Sigmoid colon (tissue), 7 donors: Measurements from ENCODE around the gene ZNF320. TPM values are rescaled to one million over a fixed set of nuclear protein-coding genes. Genes with fewer than 3 reads are reported as not detected.
"Not testable (repeated sequence)": the region's sequence is repeated elsewhere in the genome, so short reads cannot be mapped to it uniquely, and the experiment has no call there.

Source experiments
- DNase-seq: peaks from one replicate; pipeline ENCODE4 v3.0.0-alpha.2; 2019
- H3K27ac ChIP-seq, 4 donors: fragments of 200-600 bp; sonication (generic); one replicate each; pipeline ENCODE4 v1.5.1; 2016 to 2019; ENCODE audit warnings: mild to moderate bottlenecking in 1 of 4
- H3K27me3 ChIP-seq, 3 donors: fragments of 200-600 bp; sonication (generic); one replicate each; pipeline ENCODE4 v1.5.1; 2019; ENCODE audit warnings: mild to moderate bottlenecking in 1 of 3
- H3K36me3 ChIP-seq, 4 donors: fragments of 200-600 bp; sonication (generic); one replicate each; pipeline ENCODE4 v1.5.1; 2016 to 2019
- H3K4me1 ChIP-seq, 4 donors: fragments of 200-600 bp; sonication (generic); one replicate each; pipeline ENCODE4 v1.5.1; 2017 to 2019
- H3K4me3 ChIP-seq, 4 donors: fragments of 200-600 bp; sonication (generic); one replicate each; pipeline ENCODE4 v1.5.1; 2017 to 2019; ENCODE audit warnings: mild to moderate bottlenecking in 2 of 4, moderate library complexity in 1 of 4
- H3K9me3 ChIP-seq, 4 donors: fragments of 200-600 bp in 3 of 4; sonication (generic) in 3 of 4; one replicate each; pipeline versions ENCODE4 v1.5.1 to v1.6.1; 2013 to 2019
- CTCF ChIP-seq, 4 experiments: fragments of 450-650 bp in 3 of 4; fragments of 200-600 bp in 1 of 4; IDR thresholded peaks; one replicate each; pipeline ENCODE4 v1.5.1; 2016 to 2019; ENCODE audit warnings: antibody characterized with exemption in 4 of 4, mild to moderate bottlenecking in 3 of 4, moderate library complexity in 2 of 4
- EP300 ChIP-seq, 4 donors: sonication (generic); formaldehyde crosslinking; IDR thresholded peaks; one replicate each; pipeline ENCODE4 v1.6.1; 2017; ENCODE audit warnings: antibody characterized with exemption in 4 of 4
- POLR2A ChIP-seq, 2 donors: fragments of 450-650 bp; IDR thresholded peaks; one replicate each; pipeline ENCODE4 v1.6.1; 2016; ENCODE audit warnings: antibody characterized with exemption in 2 of 2, mild to moderate bottlenecking in 2 of 2, moderate library complexity in 2 of 2
- POLR2AphosphoS5 ChIP-seq, 4 donors: sonication (generic); formaldehyde crosslinking; IDR thresholded peaks; one replicate each; pipeline ENCODE4 v1.6.1; 2017; ENCODE audit warnings: antibody characterized with exemption in 4 of 4
- WGBS, 2 donors: extraction: QIAGEN DNeasy Blood & Tissue Kit; methylation state at CpG; one replicate each; pipeline ENCODE4 v1.1.7; 2013; 5-methylcytosine and 5-hydroxymethylcytosine counted together
- intact Hi-C: fragments of 100-400 bp; cut with DNase I; formaldehyde crosslinking; loops from one replicate; pipeline ENCODE4 v1.15.1; 2023
- polyA plus RNA-seq, 3 donors: library from polyadenylated mRNA; stranded (reverse); fragments of 200-250 nt; gene quantifications; one replicate each; pipeline ENCODE4 v1.2.3, GENCODE V29; 2013
- total RNA-seq, 4 donors: library from RNA; depleted of rRNA; stranded (reverse); fragments of >200 nt; gene quantifications; one replicate each; pipeline ENCODE4 v1.1.0, GENCODE V29; 2016
- donor health status: healthy with polysubstance abuse.
- donor health status: Bipolar disorder and iron deficiency.
- donor health status: healthy.

The ZNF320 gene
- total and polyA plus RNA-seq, 7 donors: 1.4 to 21.8 (median 9.0) TPM

- 13 to 39% methylated on average over 5 of the region's 5 CpGs for WGBS, 2 donors
- no peak for TF ChIP-seq CTCF (IDR thresholded peaks at IDR 0.05)
- no peak for TF ChIP-seq POLR2A (IDR thresholded peaks at IDR 0.05)
- TF ChIP-seq EP300 (IDR thresholded peaks at IDR 0.05): no peak
- TF ChIP-seq POLR2AphosphoS5 (IDR thresholded peaks at IDR 0.05): no peak
- intact Hi-C loops: no loop called here
- H3K4me3 ChIP-seq: no peak overlapping the region
- H3K27me3 ChIP-seq: no peaks in the 10 kb centered on the region
- H3K4me1 ChIP-seq: peaks cover 0 to 13% (median 8%) of the 10 kb centered on the region in 4 donors
- H3K36me3 ChIP-seq: no peaks in the 10 kb centered on the region
- no peak overlapping the region for H3K27ac ChIP-seq
- DNase-seq: no peak
- no peaks in the 10 kb centered on the region for H3K9me3 ChIP-seq
Measured at GRCh38 chr19:52938761-52939160, 41.3 kb upstream of the ZNF320 start.

GRCh38 chr19:52936954-52937325 is 39.5 kb upstream of the ZNF320 start:
- Histone ChIP-seq H3K4me3 (no peak overlapping the region), H3K36me3 (no peaks in the 10 kb centered on the region), H3K4me1 (peaks cover 0 to 4% (median 1%) of the 10 kb centered on the region in 4 donors), H3K9me3 (no peaks in the 10 kb centered on the region), H3K27me3 (no peaks in the 10 kb centered on the region), H3K27ac (no peak overlapping the region)
- WGBS, 2 donors: 34 to 66% methylated on average over 7 of the region's 7 CpGs
- intact Hi-C loops: no loop called here
- no peak for TF ChIP-seq CTCF (IDR thresholded peaks at IDR 0.05)
- no peak for TF ChIP-seq EP300 (IDR thresholded peaks at IDR 0.05)
- no peak for TF ChIP-seq POLR2AphosphoS5 (IDR thresholded peaks at IDR 0.05)
- no peak for TF ChIP-seq POLR2A (IDR thresholded peaks at IDR 0.05)
- peak; percentile 29 for DNase-seq

- no peaks in the 10 kb centered on the region for H3K36me3 ChIP-seq
- no peak overlapping the region for H3K27ac ChIP-seq
- intact Hi-C loops: no loop called here
- H3K4me3 ChIP-seq: no peak overlapping the region
- no peaks in the 10 kb centered on the region for H3K27me3 ChIP-seq
- 24 to 42% methylated on average over 12 of the region's 12 CpGs for WGBS, 2 donors
- TF ChIP-seq CTCF (IDR thresholded peaks at IDR 0.05) (no peak), POLR2A (IDR thresholded peaks at IDR 0.05) (no peak), POLR2AphosphoS5 (IDR thresholded peaks at IDR 0.05) (no peak), EP300 (IDR thresholded peaks at IDR 0.05) (no peak)
- no peaks in the 10 kb centered on the region for H3K9me3 ChIP-seq
- peak; percentile 19 for DNase-seq
- H3K4me1 ChIP-seq: peaks cover 0 to 2% (median under 1%) of the 10 kb centered on the region in 4 donors
Measured at GRCh38 chr19:52936151-52936953, 38.9 kb upstream of the ZNF320 start.

DNA sequence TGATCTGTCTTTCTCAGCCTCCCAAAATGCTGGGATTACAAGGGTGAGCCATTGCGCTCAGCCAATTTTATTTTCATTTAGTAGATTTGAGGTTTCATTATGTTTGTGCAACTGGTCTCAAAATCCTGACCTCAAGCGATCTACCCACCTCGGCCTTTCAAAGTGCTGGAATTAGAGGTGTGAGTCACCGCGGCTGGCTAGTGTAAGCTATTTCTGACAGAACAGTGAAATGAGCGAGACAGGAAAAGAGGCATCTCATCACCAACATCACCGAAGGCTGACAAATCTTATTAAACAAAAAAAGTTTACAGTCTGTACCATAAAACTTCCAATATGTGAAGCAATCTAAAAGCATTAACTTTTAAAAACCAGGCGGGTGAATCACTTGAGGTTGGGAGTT is 38.0 kb upstream of the ZNF320 start:
- H3K4me1 ChIP-seq: no peaks in the 10 kb centered on the region
- no peak overlapping the region for H3K27ac ChIP-seq
- no peaks in the 10 kb centered on the region for H3K9me3 ChIP-seq
- peak; percentile 28 for DNase-seq
- H3K36me3 ChIP-seq: no peaks in the 10 kb centered on the region
- WGBS, 2 donors: 31 to 61% methylated on average over 8 of the region's 8 CpGs
- no peaks in the 10 kb centered on the region for H3K27me3 ChIP-seq
- H3K4me3 ChIP-seq: no peak overlapping the region
- intact Hi-C loops: no loop called here
- no peak for TF ChIP-seq POLR2A (IDR thresholded peaks at IDR 0.05)
- TF ChIP-seq CTCF (IDR thresholded peaks at IDR 0.05): no peak
- TF ChIP-seq POLR2AphosphoS5 (IDR thresholded peaks at IDR 0.05): no peak
- no peak for TF ChIP-seq EP300 (IDR thresholded peaks at IDR 0.05)

DNA sequence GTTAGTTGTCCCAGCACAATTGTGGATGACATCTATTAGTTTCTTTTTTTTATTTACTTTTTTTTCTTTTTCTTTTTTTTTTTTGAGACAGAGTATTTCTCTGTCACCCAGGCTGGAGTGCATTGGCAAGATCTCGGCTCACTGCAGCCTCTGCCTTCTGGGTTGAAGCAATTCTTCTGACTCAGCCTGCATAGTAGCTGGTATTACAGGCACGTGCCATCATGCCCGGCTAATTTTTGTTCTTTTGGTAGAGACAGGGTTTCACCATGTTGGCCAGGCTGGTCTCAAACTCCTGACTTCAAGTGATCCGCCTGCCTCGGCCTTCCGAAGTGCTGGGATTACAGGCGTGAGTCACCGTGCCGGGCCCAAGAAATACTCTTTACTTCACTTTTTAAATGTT is 27.2 kb upstream of the ZNF320 start:
- H3K4me3 ChIP-seq, H3K9me3 ChIP-seq, intact Hi-C loops, DNase-seq, H3K27me3 ChIP-seq: not testable (repeated sequence)
- H3K27ac ChIP-seq: peak overlapping the region in 1 of 4 donors; percentile 79
- H3K4me1 ChIP-seq: peaks cover 0 to 17% (median 7%) of the 10 kb centered on the region in 4 donors
- peaks cover 0 to 16% (median 0%) of the 10 kb centered on the region in 4 donors for H3K36me3 ChIP-seq
- 82 to 92% methylated on average over 9 of the region's 9 CpGs for WGBS, 2 donors
